ENCODE data around the gene SH2D2A.

DNA sequence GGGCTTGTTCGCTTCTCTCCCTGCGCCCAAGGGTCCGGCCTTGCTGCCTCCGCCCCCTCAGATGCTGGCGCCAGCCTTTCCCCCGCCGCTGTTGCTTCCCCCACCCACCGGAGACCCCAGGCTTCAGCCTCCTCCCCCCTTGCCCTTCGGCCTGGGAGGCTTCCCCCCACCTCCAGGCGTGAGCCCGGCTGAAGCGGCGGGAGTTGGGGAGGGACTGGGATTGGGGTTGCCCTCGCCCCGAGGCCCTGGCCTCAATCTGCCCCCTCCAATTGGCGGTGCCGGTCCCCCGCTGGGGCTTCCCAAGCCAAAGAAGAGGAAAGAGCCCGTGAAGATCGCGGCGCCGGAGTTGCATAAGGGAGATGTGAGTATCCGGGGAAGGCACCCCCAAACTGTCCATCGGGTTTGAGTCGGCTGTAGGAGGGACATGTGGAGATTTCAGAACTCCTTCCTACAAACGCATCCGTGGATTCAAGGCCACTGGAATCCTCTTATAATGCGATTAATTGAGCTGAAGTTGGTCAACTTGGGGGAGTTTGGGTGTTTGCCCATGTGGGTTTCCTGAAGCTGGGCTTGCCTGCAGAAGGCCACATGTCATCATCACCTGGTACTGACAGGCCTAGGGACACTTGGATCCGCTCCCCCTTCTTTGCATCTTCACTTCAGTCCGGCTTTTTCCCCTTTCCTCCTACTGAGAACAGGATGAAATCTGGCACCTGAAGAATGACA, 48.6 kb downstream of the SH2D2A start:
- TF ChIP-seq, protein P1, sequence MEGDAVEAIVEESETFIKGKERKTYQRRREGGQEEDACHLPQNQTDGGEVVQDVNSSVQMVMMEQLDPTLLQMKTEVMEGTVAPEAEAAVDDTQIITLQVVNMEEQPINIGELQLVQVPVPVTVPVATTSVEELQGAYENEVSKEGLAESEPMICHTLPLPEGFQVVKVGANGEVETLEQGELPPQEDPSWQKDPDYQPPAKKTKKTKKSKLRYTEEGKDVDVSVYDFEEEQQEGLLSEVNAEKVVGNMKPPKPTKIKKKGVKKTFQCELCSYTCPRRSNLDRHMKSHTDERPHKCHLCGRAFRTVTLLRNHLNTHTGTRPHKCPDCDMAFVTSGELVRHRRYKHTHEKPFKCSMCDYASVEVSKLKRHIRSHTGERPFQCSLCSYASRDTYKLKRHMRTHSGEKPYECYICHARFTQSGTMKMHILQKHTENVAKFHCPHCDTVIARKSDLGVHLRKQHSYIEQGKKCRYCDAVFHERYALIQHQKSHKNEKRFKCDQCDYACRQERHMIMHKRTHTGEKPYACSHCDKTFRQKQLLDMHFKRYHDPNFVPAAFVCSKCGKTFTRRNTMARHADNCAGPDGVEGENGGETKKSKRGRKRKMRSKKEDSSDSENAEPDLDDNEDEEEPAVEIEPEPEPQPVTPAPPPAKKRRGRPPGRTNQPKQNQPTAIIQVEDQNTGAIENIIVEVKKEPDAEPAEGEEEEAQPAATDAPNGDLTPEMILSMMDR (IDR thresholded peaks at IDR 0.05) = no peak
- no peak for TF ChIP-seq POLR2A (IDR thresholded peaks at IDR 0.05)
